WTC11 (cell line): ENCODE data around the gene CLEC1A. TPM values are rescaled to one million over a fixed set of nuclear protein-coding genes. Genes with fewer than 3 reads are reported as not detected.
A peak's percentile ranks its signal among the peaks of the same experiment; 100 is the strongest.

Experiments
- ATAC-seq: fragments of 200-7000 bp; cut with Tn5 transposase; 2 replicates; pipeline ENCODE4 v1.10.0; 2021; ENCODE audit warnings: mild to moderate bottlenecking, moderate library complexity
- Bru-seq: library from RNA; stranded (reverse); fragments of 400-500 nt; gene quantifications from one replicate; lab custom pipeline; 2021; lab: Mats Ljungman, UMichigan
- CTCF ChIA-PET: fragments of 300-600 bp; sonication (Branson Sonifier 250); formaldehyde crosslinking; loops from one replicate; lab custom pipeline; 2021; ENCODE audit warnings: antibody characterized with exemption; lab: Charles Lee
- POLR2A ChIA-PET: fragments of 350-600 bp; sonication (Branson Sonifier 250); formaldehyde crosslinking; loops from one replicate; lab custom pipeline; 2021; ENCODE audit warnings: antibody characterized with exemption; lab: Charles Lee
- DNase-seq: peaks from one replicate; pipeline ENCODE4 v3.0.0; 2021; ENCODE audit warnings: low spot score
- H3K27ac Mint-ChIP-seq: 2 replicates; pipeline ENCODE4 v1.8.0; 2021; ENCODE audit warnings: mixed read lengths
- H3K27me3 Mint-ChIP-seq: 2 replicates; pipeline ENCODE4 v1.8.0; 2021; ENCODE audit warnings: low read depth, mild to moderate bottlenecking, moderate library complexity, mixed read lengths
- H3K36me3 Mint-ChIP-seq: 2 replicates; pipeline ENCODE4 v1.8.0; 2021; ENCODE audit warnings: mixed read lengths
- H3K4me1 Mint-ChIP-seq: 2 replicates; pipeline ENCODE4 v1.8.0; 2022; ENCODE audit warnings: mixed read lengths
- H3K4me3 Mint-ChIP-seq: 2 replicates; pipeline ENCODE4 v1.8.0; 2021; ENCODE audit warnings: mild to moderate bottlenecking, moderate library complexity, mixed read lengths
- H3K9me3 Mint-ChIP-seq: 2 replicates; pipeline ENCODE4 v1.8.0; 2021; ENCODE audit warnings: mixed read lengths
- AR ChIP-seq: fragments of 250-450 bp; sonication (Bioruptor Pico); IDR thresholded peaks from 2 replicates; pipeline ENCODE4 v1.9.0; 2021; ENCODE audit warnings: mild to moderate bottlenecking
- ATF1 ChIP-seq: sonication (generic); formaldehyde crosslinking; IDR thresholded peaks from 2 replicates; pipeline ENCODE4 v1.8.1; 2023; ENCODE audit warnings: mild to moderate bottlenecking, moderate library complexity, missing genetic modification reagents
- ATF3 ChIP-seq: sonication (generic); formaldehyde crosslinking; conservative IDR thresholded peaks from 2 replicates; pipeline ENCODE4 v1.8.1; 2022; ENCODE audit warnings: mild to moderate bottlenecking, missing genetic modification reagents
- ATF6 ChIP-seq: sonication (generic); formaldehyde crosslinking; IDR thresholded peaks from 2 replicates; pipeline ENCODE4 v1.8.1; 2023; ENCODE audit warnings: mild to moderate bottlenecking, missing genetic modification reagents
- CREB1 ChIP-seq: sonication (generic); formaldehyde crosslinking; IDR thresholded peaks from 2 replicates; pipeline ENCODE4 v1.8.0; 2023; ENCODE audit warnings: mild to moderate bottlenecking, missing genetic modification reagents
- FOXJ3 ChIP-seq: sonication (generic); formaldehyde crosslinking; IDR thresholded peaks from 2 replicates; pipeline ENCODE4 v1.9.0; 2021; ENCODE audit warnings: missing genetic modification reagents, mild to moderate bottlenecking, borderline replicate concordance
- FOXP1 ChIP-seq: sonication (generic); formaldehyde crosslinking; IDR thresholded peaks from 2 replicates; pipeline ENCODE4 v1.8.0; 2022; ENCODE audit warnings: missing genetic modification reagents, mild to moderate bottlenecking, moderate library complexity, borderline replicate concordance
- GABPB1 ChIP-seq: sonication (generic); formaldehyde crosslinking; IDR thresholded peaks from 2 replicates; pipeline ENCODE4 v1.8.1; 2023; ENCODE audit warnings: mild to moderate bottlenecking, missing genetic modification reagents
- JUN ChIP-seq: sonication (generic); formaldehyde crosslinking; IDR thresholded peaks from 2 replicates; pipeline ENCODE4 v1.8.0; 2023; ENCODE audit warnings: mild to moderate bottlenecking, missing genetic modification reagents
- MAX ChIP-seq: sonication (generic); formaldehyde crosslinking; IDR thresholded peaks from 2 replicates; pipeline ENCODE4 v1.8.0; 2022; ENCODE audit warnings: mild to moderate bottlenecking, missing genetic modification reagents
- RORB ChIP-seq: fragments of 250-450 bp; sonication (Bioruptor Pico); IDR thresholded peaks from 2 replicates; pipeline ENCODE4 v1.9.0; 2021; ENCODE audit warnings: mild to moderate bottlenecking
- SMAD3 ChIP-seq: sonication (generic); formaldehyde crosslinking; IDR thresholded peaks from 2 replicates; pipeline ENCODE4 v1.8.0; 2022; ENCODE audit warnings: missing genetic modification reagents, mild to moderate bottlenecking, borderline replicate concordance
- ZNF138 ChIP-seq: sonication (generic); formaldehyde crosslinking; conservative IDR thresholded peaks from 2 replicates; pipeline ENCODE4 v1.8.1; 2022; ENCODE audit warnings: mild to moderate bottlenecking, moderate library complexity, missing genetic modification reagents
- ZNF317 ChIP-seq: sonication (generic); formaldehyde crosslinking; IDR thresholded peaks from 2 replicates; pipeline ENCODE4 v1.8.1; 2023; ENCODE audit warnings: low read depth, mild to moderate bottlenecking, moderate library complexity, missing genetic modification reagents, borderline replicate concordance
- ZNF512 ChIP-seq: sonication (generic); formaldehyde crosslinking; IDR thresholded peaks from 2 replicates; pipeline ENCODE4 v1.8.1; 2022; ENCODE audit warnings: missing genetic modification reagents, borderline replicate concordance
- long read RNA-seq, 3 experiments: library from RNA in 1 of 3; library from capped mRNA in 1 of 3; library from polyadenylated mRNA in 1 of 3; unstranded in 2 of 3; stranded (forward) in 1 of 3; transcript quantifications; one replicate each; pipeline ENCODE4 v2.0.0, GENCODE V29; 2021
- total RNA-seq: library from RNA; stranded (reverse); gene quantifications from 3 replicates; pipeline ENCODE4 v1.2.3, GENCODE V29; 2021

The CLEC1A gene
- total RNA-seq (not detected in 3 replicates), Bru-seq, nascent RNA (percentile 6 among the genes with signal in this experiment)
- long read RNA-seq, experiment 1 = 0 reads
- long read RNA-seq, experiment 2 = 0 reads
- long read RNA-seq, experiment 3 = 0 reads

GRCh38 chr12:10098791-10099190 lies at the start of gene CLEC1A:
Gene CLEC1A (minus strand): TSS chr12:10098985. CDS start chr12:10098922, 63 bp downstream.
- Mint-ChIP-seq H3K27ac (peak within 1 kb of the TSS; percentile 28; the same call in 1 of the 2 replicates), H3K36me3 (peaks cover 4% of the 10 kb centered on the region; the same call in 1 of the 2 replicates), H3K27me3 (0 out of 2 replicates have a peak, but pooled peaks cover 1% of the 10 kb centered on the region)
- TF ChIP-seq AR (CRISPR knock-in tag) = no peak
- TF ChIP-seq FOXP1 (CRISPR knock-in tag) = no peak
- no peak for TF ChIP-seq ATF3 (CRISPR knock-in tag)
- no peak for TF ChIP-seq CREB1 (CRISPR knock-in tag)
- TF ChIP-seq JUN (CRISPR knock-in tag) = no peak
- TF ChIP-seq RORB (CRISPR knock-in tag) = no peak
- no peak for TF ChIP-seq ZNF317 (CRISPR knock-in tag)
- no peak for TF ChIP-seq ZNF138
- TF ChIP-seq FOXJ3 (CRISPR knock-in tag) = no peak
- TF ChIP-seq ZNF512 (CRISPR knock-in tag) = no peak
- TF ChIP-seq ATF1 (CRISPR knock-in tag) = no peak
- no peak for TF ChIP-seq ATF6
- TF ChIP-seq GABPB1 (CRISPR knock-in tag) = no peak
- TF ChIP-seq, all 79 proteins: peak for 0
- CTCF ChIA-PET = interaction anchor here (0.6 to 1.4 kb wide), 3 partner anchors 19 to 356 kb away, joined by 3 to 4 read pairs (median 3); no protein-coding TSS in a partner anchor
- Mint-ChIP-seq H3K4me3 (no peak within 1 kb of the TSS), H3K9me3 (peaks cover 4% of the 10 kb centered on the region), H3K4me1 (peaks cover 12% of the 10 kb centered on the region)
- POLR2A ChIA-PET = interaction anchor here (0.5 kb wide), 1 partner anchor 89 kb away, joined by 6 read pairs; no protein-coding TSS in a partner anchor
- ATAC-seq = peak; percentile 94
- DNase-seq = peak; percentile 50

GRCh38 chr12:10147714-10148403 lies 49.1 kb upstream of the CLEC1A start:
- CTCF ChIA-PET = no interaction called here
- TF ChIP-seq MAX (CRISPR knock-in tag) (no peak), SMAD3 (no peak)
- TF ChIP-seq, all 79 proteins: peak for 0
- peaks cover 10% of the 10 kb centered on the region for H3K9me3 Mint-ChIP-seq
- no peaks in the 10 kb centered on the region for H3K27me3 Mint-ChIP-seq
- DNase-seq (no peak), ATAC-seq (no peak)
- H3K27ac Mint-ChIP-seq = no peak overlapping the region
- no peaks in the 10 kb centered on the region for H3K36me3 Mint-ChIP-seq
- POLR2A ChIA-PET = no interaction called here
- H3K4me1 Mint-ChIP-seq = no peaks in the 10 kb centered on the region; the same call in 1 of the 2 replicates
- no peak overlapping the region for H3K4me3 Mint-ChIP-seq
